NCI-H2196 treated with DMSO at 0.1 percent for 48 hours (cell line): Measurements from ENCODE around the gene TAF4B.
"Not testable (repeated sequence)": the region's sequence is repeated elsewhere in the genome, so short reads cannot be mapped to it uniquely, and the experiment has no call there.

ENCODE experiments used
- DNase-seq: peaks from one replicate; lab custom pipeline; 2025; ENCODE audit not compliant: unreplicated experiment; lab: John Stamatoyannopoulos, UW

TAF4B gene

GRCh38 chr18:26376105-26376504 is 149.9 kb downstream of the TAF4B start:
- DNase-seq, result no peak

GRCh38 chr18:26378701-26379100 is 152.5 kb downstream of the TAF4B start:
- no peak for DNase-seq

GRCh38 chr18:26381555-26381954 is 155.3 kb downstream of the TAF4B start:
- not testable (repeated sequence) for DNase-seq

- peak; percentile 73 for DNase-seq
Observed at GRCh38 chr18:26383454-26384270, 157.4 kb downstream of the TAF4B start.

- peak; percentile 2 for DNase-seq
Observed at GRCh38 chr18:26386002-26386401, 159.8 kb downstream of the TAF4B start.

- DNase-seq, result no peak
Observed at GRCh38 chr18:26386441-26386840, 160.2 kb downstream of the TAF4B start.

GRCh38 chr18:26394047-26394654 is 167.9 kb downstream of the TAF4B start:
- no peak for DNase-seq

- no peak for DNase-seq
Observed at GRCh38 chr18:26397019-26397418, 170.8 kb downstream of the TAF4B start.

- no peak for DNase-seq
Observed at GRCh38 chr18:26403491-26403890, 177.2 kb downstream of the TAF4B start.

- DNase-seq, result peak; percentile 15
Observed at GRCh38 chr18:26405190-26405801, 179.1 kb downstream of the TAF4B start.

- DNase-seq, result no peak
Observed at GRCh38 chr18:26406324-26406723, 180.1 kb downstream of the TAF4B start.

- no peak for DNase-seq
Observed at GRCh38 chr18:26406854-26407517, 180.7 kb downstream of the TAF4B start.

- DNase-seq, result no peak
Observed at GRCh38 chr18:26407736-26408601, 181.7 kb downstream of the TAF4B start.

- DNase-seq, result no peak
Observed at GRCh38 chr18:26409091-26409490, 182.8 kb downstream of the TAF4B start.

- DNase-seq, result no peak
Observed at GRCh38 chr18:26414901-26415440, 188.7 kb downstream of the TAF4B start.

GRCh38 chr18:26415631-26416030 is 189.4 kb downstream of the TAF4B start:
- DNase-seq, result no peak

- no peak for DNase-seq
Observed at GRCh38 chr18:26416652-26417150, 190.5 kb downstream of the TAF4B start.

- DNase-seq, result no peak
Observed at GRCh38 chr18:26417190-26417589, 190.9 kb downstream of the TAF4B start.

GRCh38 chr18:26418225-26418624 is 192.0 kb downstream of the TAF4B start:
- DNase-seq, result no peak

- no peak for DNase-seq
Observed at GRCh38 chr18:26419746-26420145, 193.5 kb downstream of the TAF4B start.
